B cell (primary cell): ENCODE results near the gene ZNF14. TPM values are rescaled to one million over a fixed set of nuclear protein-coding genes. Genes with fewer than 3 reads are reported as not detected.
"Not testable (repeated sequence)": the region's sequence is repeated elsewhere in the genome, so short reads cannot be mapped to it uniquely, and the experiment has no call there.

Source experiments
- ATAC-seq: fragments of 200-7000 bp; cut with Tn5 transposase; one replicate; pipeline ENCODE4 v1.10.0; 2021; ENCODE audit warnings: low read depth, mild to moderate bottlenecking, moderate number of reproducible peaks, moderate library complexity
- CTCF ChIA-PET: fragments of 350-600 bp; sonication (Branson Sonifier 250); formaldehyde crosslinking; loops from one replicate; lab custom pipeline; 2021; ENCODE audit warnings: antibody characterized with exemption, inconsistent platforms; lab: Charles Lee
- POLR2A ChIA-PET: fragments of 350-600 bp; sonication (Branson Sonifier 250); formaldehyde crosslinking; loops from one replicate; lab custom pipeline; 2021; ENCODE audit warnings: antibody characterized with exemption; lab: Charles Lee
- DNase-seq: peaks from one replicate; pipeline ENCODE4 v3.0.0; 2013
- H2AFZ ChIP-seq: 2 replicates; pipeline ENCODE4 v1.6.1; 2012; ENCODE audit warnings: mild to moderate bottlenecking, low read depth, low read length; ENCODE audit not compliant: insufficient read depth, poor library complexity, severe bottlenecking
- H3K27ac ChIP-seq, 2 donors: 1 replicate in 1 of 2; 2 replicates in 1 of 2; pipeline ENCODE4 v1.5.1; 2012 to 2013; ENCODE audit warnings: low read length in 2 of 2, mild to moderate bottlenecking in 2 of 2, moderate library complexity in 1 of 2
- H3K27me3 ChIP-seq, 4 experiments: fragments of 200-600 bp in 1 of 4; sonication (generic) in 1 of 4; replicated peaks in 1 of 4; 1 replicate in 2 of 4; 2 replicates in 2 of 4; pipeline versions ENCODE4 v1.6.1 to v1.7.0; 2013 to 2016; ENCODE audit warnings: low read length in 3 of 4, mild to moderate bottlenecking in 2 of 4, mixed read lengths in 1 of 4, moderate library complexity in 1 of 4; ENCODE audit not compliant: insufficient read depth in 4 of 4, control insufficient read depth in 3 of 4; ENCODE audit errors: control extremely low read depth in 1 of 4
- H3K36me3 ChIP-seq, 2 experiments: replicated peaks in 1 of 2; 1 replicate in 1 of 2; 2 replicates in 1 of 2; pipeline versions ENCODE4 v1.6.1 to v1.7.1; 2013; ENCODE audit warnings: low read length in 1 of 2; ENCODE audit not compliant: insufficient read depth in 2 of 2, control insufficient read depth in 1 of 2; ENCODE audit errors: control extremely low read depth in 1 of 2, extremely low read depth in 1 of 2
- H3K4me1 ChIP-seq, 2 donors: fragments of 200-600 bp in 1 of 2; sonication (generic) in 1 of 2; 1 replicate in 1 of 2; 2 replicates in 1 of 2; pipeline versions ENCODE4 v1.5.1 to v1.6.1; 2013 to 2017; ENCODE audit warnings: low read length in 2 of 2; ENCODE audit not compliant: control insufficient read depth in 2 of 2, insufficient read depth in 2 of 2
- H3K4me2 ChIP-seq: replicated peaks from 2 replicates; pipeline ENCODE3; 2012; ENCODE audit warnings: mild to moderate bottlenecking, low read depth, low read length; ENCODE audit not compliant: poor library complexity, severe bottlenecking
- H3K4me3 ChIP-seq, 5 experiments: fragments of 200-600 bp in 1 of 5; sonication (generic) in 1 of 5; 1 replicate in 3 of 5; 2 replicates in 2 of 5; pipeline versions ENCODE4 v1.5.1 to v1.7.0; 2011 to 2016; ENCODE audit warnings: low read length in 4 of 5, mild to moderate bottlenecking in 4 of 5, low read depth in 2 of 5, control low read depth in 1 of 5, moderate library complexity in 1 of 5; ENCODE audit not compliant: insufficient read depth in 1 of 5; ENCODE audit errors: control extremely low read depth in 1 of 5, extremely low read depth in 1 of 5
- H3K79me2 ChIP-seq: fragments of 200-600 bp; sonication (generic); one replicate; pipeline ENCODE4 v1.6.0; 2016; ENCODE audit warnings: low read length; ENCODE audit not compliant: control insufficient read depth, insufficient read depth
- H3K9ac ChIP-seq: fragments of 200-600 bp; sonication (generic); 2 replicates; pipeline ENCODE4 v1.6.1; 2017; ENCODE audit warnings: mild to moderate bottlenecking, low read length, moderate library complexity
- H3K9me3 ChIP-seq, 3 donors: one replicate each; pipeline versions ENCODE4 v1.6.1 to v1.7.1; 2013; ENCODE audit warnings: low read length in 2 of 3; ENCODE audit not compliant: control insufficient read depth in 2 of 3, insufficient read depth in 1 of 3; ENCODE audit errors: control extremely low read depth in 1 of 3
- H4K20me1 ChIP-seq: 2 replicates; pipeline ENCODE4 v1.6.0; 2012; ENCODE audit warnings: mild to moderate bottlenecking, low read length; ENCODE audit not compliant: insufficient read depth, control insufficient read depth, poor library complexity, severe bottlenecking
- H3K27ac Mint-ChIP-seq: one replicate; pipeline ENCODE4 v1.8.0; 2021; ENCODE audit warnings: mixed read lengths
- H3K27me3 Mint-ChIP-seq: one replicate; pipeline ENCODE4 v1.8.0; 2021; ENCODE audit warnings: mixed read lengths
- H3K4me1 Mint-ChIP-seq: one replicate; pipeline ENCODE4 v1.8.0; 2021; ENCODE audit warnings: mixed read lengths
- H3K4me3 Mint-ChIP-seq: one replicate; pipeline ENCODE4 v1.8.0; 2021; ENCODE audit warnings: mixed read lengths
- H3K9me3 Mint-ChIP-seq: one replicate; pipeline ENCODE4 v1.8.0; 2022; ENCODE audit warnings: mixed read lengths; ENCODE audit not compliant: insufficient read depth
- CTCF ChIP-seq: fragments of 200-600 bp; IDR thresholded peaks from one replicate; pipeline ENCODE4 v1.8.0; 2022; ENCODE audit warnings: antibody characterized with exemption, mild to moderate bottlenecking
- EZH2 ChIP-seq: IDR thresholded peaks from 2 replicates; pipeline ENCODE4 v1.6.1; 2012; ENCODE audit warnings: borderline replicate concordance, low read depth, mild to moderate bottlenecking, moderate library complexity, low read length; ENCODE audit not compliant: insufficient read depth, poor library complexity, severe bottlenecking
- WGBS: methylation state at CpG from one replicate; pipeline ENCODE4 v1.1.5; 2013; ENCODE audit warnings: missing lambda C conversion rate; ENCODE audit not compliant: insufficient coverage; 5-methylcytosine and 5-hydroxymethylcytosine counted together
- intact Hi-C: fragments of 100-400 bp; cut with micrococcal nuclease; formaldehyde crosslinking; loops from one replicate; pipeline ENCODE4 v1.10.0; 2022
- polyA plus RNA-seq: library from polyadenylated mRNA; depleted of rRNA; stranded (reverse); fragments of >200 nt; gene quantifications from 2 replicates; pipeline ENCODE4 v1.2.3, GENCODE V29; 2012
- total RNA-seq, 2 donors: library from RNA; stranded (reverse); fragments of 120-200 nt in 1 of 2; gene quantifications; 1 replicate in 1 of 2; 2 replicates in 1 of 2; pipeline versions ENCODE4 v1.2.3 to v1.2.4, GENCODE V29; 2013 to 2022

Gene ZNF14
- total and polyA plus RNA-seq, 2 donors (not counting 1 experiment from before 2014, with no cell fraction given), result 3.4 to 21.0 TPM

GRCh38 chr19:19745496-19746285 lies 12.8 kb upstream of the ZNF14 start:
- Histone ChIP-seq H2AFZ (no peak overlapping the region), H3K4me2 (no peak overlapping the region), H3K4me3 (no peak overlapping the region), H3K4me1 (peaks cover 0 to 3% of the 10 kb centered on the region in 2 donors), H4K20me1 (no peaks in the 10 kb centered on the region), H3K36me3 (no peaks in the 10 kb centered on the region), H3K27me3 (no peaks in the 10 kb centered on the region), H3K9ac (no peak overlapping the region), H3K27ac (no peak overlapping the region), H3K9me3 (peaks cover 0 to 14% (median 0%) of the 10 kb centered on the region in 3 donors), H3K79me2 (no peaks in the 10 kb centered on the region)
- Mint-ChIP-seq H3K4me3 (no peak overlapping the region), H3K4me1 (no peaks in the 10 kb centered on the region), H3K27me3 (no peaks in the 10 kb centered on the region), H3K9me3 (no peaks in the 10 kb centered on the region), H3K27ac (no peak overlapping the region)
- no peak for TF ChIP-seq EZH2
- TF ChIP-seq CTCF, result no peak
- ATAC-seq (peak; percentile 45), DNase-seq (peak; percentile 43)
- ChIA-PET CTCF (interaction anchor here (0.9 kb wide), 1 partner anchor 215 kb away, joined by 3 read pairs; no protein-coding TSS in a partner anchor), POLR2A (no interaction called here)
- intact Hi-C loops, result no loop called here
- WGBS, result 90% methylated on average over 17 of the region's 17 CpGs

- Mint-ChIP-seq H3K27ac (no peak overlapping the region), H3K9me3 (no peaks in the 10 kb centered on the region), H3K27me3 (no peaks in the 10 kb centered on the region), H3K4me3 (no peak overlapping the region), H3K4me1 (no peaks in the 10 kb centered on the region)
- ATAC-seq (no peak), DNase-seq (no peak)
- TF ChIP-seq CTCF (no peak), EZH2 (no peak)
- H3K4me2 ChIP-seq, result no peak overlapping the region
- no peaks in the 10 kb centered on the region for H4K20me1 ChIP-seq
- no peaks in the 10 kb centered on the region for H3K36me3 ChIP-seq
- no peak overlapping the region for H3K27ac ChIP-seq
- H3K79me2 ChIP-seq, result no peaks in the 10 kb centered on the region
- H3K4me3 ChIP-seq, result no peak overlapping the region
- H3K9me3 ChIP-seq, result peaks cover 0 to 14% (median 0%) of the 10 kb centered on the region in 3 donors
- 89% methylated on average over 17 of the region's 17 CpGs for WGBS
- peaks cover 0 to 3% of the 10 kb centered on the region in 2 donors for H3K4me1 ChIP-seq
- H2AFZ ChIP-seq, result no peak overlapping the region
- H3K27me3 ChIP-seq, result no peaks in the 10 kb centered on the region
- intact Hi-C loops, result no loop called here
- ChIA-PET POLR2A (no interaction called here), CTCF (no interaction called here)
- no peak overlapping the region for H3K9ac ChIP-seq
Measured at GRCh38 chr19:19744641-19745040, 11.7 kb upstream of the ZNF14 start.

GRCh38 chr19:19743921-19744320 lies 11.0 kb upstream of the ZNF14 start:
- not testable (repeated sequence) for ATAC-seq

More at GRCh38 chr19:19743921-19744320, 11.0 kb upstream of the ZNF14 start:
- H3K4me3 Mint-ChIP-seq, H3K4me1 ChIP-seq, H3K9me3 Mint-ChIP-seq, H3K36me3 ChIP-seq, CTCF ChIA-PET, H3K27me3 Mint-ChIP-seq, H3K27ac Mint-ChIP-seq, H3K9ac ChIP-seq, H4K20me1 ChIP-seq, DNase-seq, H3K27ac ChIP-seq, intact Hi-C loops, H3K79me2 ChIP-seq, POLR2A ChIA-PET, H3K4me1 Mint-ChIP-seq, H3K4me2 ChIP-seq, H3K4me3 ChIP-seq, H2AFZ ChIP-seq, H3K27me3 ChIP-seq: not testable (repeated sequence)
- WGBS, result 100% methylated on average over 1 of the region's 6 CpGs
- peaks cover 0 to 14% (median 0%) of the 10 kb centered on the region in 3 donors for H3K9me3 ChIP-seq
